Measurements from ENCODE around the gene DNAJC1. TPM values are rescaled to one million over a fixed set of nuclear protein-coding genes. Genes with fewer than 3 reads are reported as not detected.

The DNAJC1 gene
- total RNA-seq, 6 experiments from 2014 or later: 16.0 to 106 (median 27.8) TPM

- 100% methylated on average over 2 of the region's 2 CpGs for WGBS (ENCODE audit: insufficient coverage, low coverage, low lambda C conversion rate, missing lambda C conversion rate)
- Histone ChIP-seq H3K27me3 (no peaks in the 10 kb centered on the region), H3K4me3 (no peak overlapping the region), H3K27ac (no peak overlapping the region), H3K36me3 (no peaks in the 10 kb centered on the region), H3K9me3 (no peaks in the 10 kb centered on the region), H3K4me1 (no peaks in the 10 kb centered on the region)
- ATAC-seq (no peak), DNase-seq (no peak)
- intact Hi-C loops (cut with DNase I): no loop called here
- no peak for TF ChIP-seq POLR2A (IDR thresholded peaks at IDR 0.05)
- TF ChIP-seq, protein P1, sequence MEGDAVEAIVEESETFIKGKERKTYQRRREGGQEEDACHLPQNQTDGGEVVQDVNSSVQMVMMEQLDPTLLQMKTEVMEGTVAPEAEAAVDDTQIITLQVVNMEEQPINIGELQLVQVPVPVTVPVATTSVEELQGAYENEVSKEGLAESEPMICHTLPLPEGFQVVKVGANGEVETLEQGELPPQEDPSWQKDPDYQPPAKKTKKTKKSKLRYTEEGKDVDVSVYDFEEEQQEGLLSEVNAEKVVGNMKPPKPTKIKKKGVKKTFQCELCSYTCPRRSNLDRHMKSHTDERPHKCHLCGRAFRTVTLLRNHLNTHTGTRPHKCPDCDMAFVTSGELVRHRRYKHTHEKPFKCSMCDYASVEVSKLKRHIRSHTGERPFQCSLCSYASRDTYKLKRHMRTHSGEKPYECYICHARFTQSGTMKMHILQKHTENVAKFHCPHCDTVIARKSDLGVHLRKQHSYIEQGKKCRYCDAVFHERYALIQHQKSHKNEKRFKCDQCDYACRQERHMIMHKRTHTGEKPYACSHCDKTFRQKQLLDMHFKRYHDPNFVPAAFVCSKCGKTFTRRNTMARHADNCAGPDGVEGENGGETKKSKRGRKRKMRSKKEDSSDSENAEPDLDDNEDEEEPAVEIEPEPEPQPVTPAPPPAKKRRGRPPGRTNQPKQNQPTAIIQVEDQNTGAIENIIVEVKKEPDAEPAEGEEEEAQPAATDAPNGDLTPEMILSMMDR (IDR thresholded peaks at IDR 0.05): no peak
Measured at GRCh38 chr10:21811245-21811585, 192.3 kb downstream of the DNAJC1 start.

- TF ChIP-seq, protein P1 (IDR thresholded peaks at IDR 0.05): no peak
- no peak for TF ChIP-seq POLR2A (IDR thresholded peaks at IDR 0.05)
- no peak overlapping the region for H3K27ac ChIP-seq
- H3K9me3 ChIP-seq: no peaks in the 10 kb centered on the region
- H3K4me1 ChIP-seq: no peaks in the 10 kb centered on the region
- 91% methylated on average over 4 of the region's 7 CpGs for WGBS (ENCODE audit: insufficient coverage, low coverage, low lambda C conversion rate, missing lambda C conversion rate)
- H3K36me3 ChIP-seq: no peaks in the 10 kb centered on the region
- DNase-seq (no peak), ATAC-seq (no peak)
- H3K27me3 ChIP-seq: no peaks in the 10 kb centered on the region
- no peak overlapping the region for H3K4me3 ChIP-seq
- intact Hi-C loops (cut with DNase I): no loop called here
Measured at GRCh38 chr10:21810582-21811244, 192.8 kb downstream of the DNAJC1 start.

DNA sequence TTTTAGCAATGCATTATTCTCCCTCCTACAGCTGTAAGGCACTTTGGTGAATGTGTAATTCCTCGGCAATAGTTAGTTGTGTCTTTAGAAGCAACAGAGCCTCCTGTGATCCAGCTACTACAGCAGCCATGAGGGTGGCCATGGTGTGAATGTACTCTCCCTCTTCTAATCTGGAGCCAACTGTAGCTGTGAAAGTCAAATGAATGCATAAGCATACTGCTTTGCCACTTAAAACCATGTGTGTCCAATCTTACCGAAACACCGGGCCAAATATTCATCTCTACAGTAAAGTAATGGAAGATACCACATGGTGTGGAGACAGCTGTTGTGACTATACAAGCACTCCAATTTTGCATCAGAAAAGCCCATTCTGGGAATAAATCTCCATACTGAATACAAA, 195.0 kb downstream of the DNAJC1 start:
- intact Hi-C loops (cut with DNase I): no loop called here
- no peaks in the 10 kb centered on the region for H3K9me3 ChIP-seq
- ATAC-seq: no peak
- no peaks in the 10 kb centered on the region for H3K36me3 ChIP-seq
- TF ChIP-seq POLR2A (IDR thresholded peaks at IDR 0.05): no peak
- TF ChIP-seq, protein P1 (IDR thresholded peaks at IDR 0.05): no peak
- H3K27me3 ChIP-seq: no peaks in the 10 kb centered on the region
- DNase-seq: no peak
- no peak overlapping the region for H3K27ac ChIP-seq
- H3K4me1 ChIP-seq: no peaks in the 10 kb centered on the region
- WGBS (ENCODE audit: insufficient coverage, low coverage, low lambda C conversion rate, missing lambda C conversion rate): 100% methylated on average over 3 of the region's 3 CpGs
- H3K4me3 ChIP-seq: no peak overlapping the region

- 65% methylated on average over 5 of the region's 5 CpGs for WGBS (ENCODE audit: insufficient coverage, low coverage, low lambda C conversion rate, missing lambda C conversion rate)
- ATAC-seq (no peak), DNase-seq (no peak)
- TF ChIP-seq, protein P1 (IDR thresholded peaks at IDR 0.05): no peak
- no peak for TF ChIP-seq POLR2A (IDR thresholded peaks at IDR 0.05)
- no peaks in the 10 kb centered on the region for H3K27me3 ChIP-seq
- intact Hi-C loops (cut with DNase I): no loop called here
- no peak overlapping the region for H3K4me3 ChIP-seq
- no peak overlapping the region for H3K27ac ChIP-seq
- no peaks in the 10 kb centered on the region for H3K4me1 ChIP-seq
- H3K36me3 ChIP-seq: no peaks in the 10 kb centered on the region
- H3K9me3 ChIP-seq: no peaks in the 10 kb centered on the region
Measured at GRCh38 chr10:21807180-21807579, 196.3 kb downstream of the DNAJC1 start.

GRCh38 chr10:21803374-21803773, 200.2 kb downstream of the DNAJC1 start:
- Histone ChIP-seq H3K36me3 (no peaks in the 10 kb centered on the region), H3K9me3 (no peaks in the 10 kb centered on the region), H3K4me1 (no peaks in the 10 kb centered on the region), H3K27ac (no peak overlapping the region), H3K27me3 (no peaks in the 10 kb centered on the region), H3K4me3 (no peak overlapping the region)
- DNase-seq (no peak), ATAC-seq (no peak)
- no peak for TF ChIP-seq POLR2A (IDR thresholded peaks at IDR 0.05)
- TF ChIP-seq, protein P1 (IDR thresholded peaks at IDR 0.05): no peak
- WGBS (ENCODE audit: insufficient coverage, low coverage, low lambda C conversion rate, missing lambda C conversion rate): 0% methylated on average over 1 of the region's 1 CpG
- intact Hi-C loops (cut with DNase I): no loop called here
